HG02981 (cell line): ENCODE results near the gene NTN5.
"Not testable (repeated sequence)": the region's sequence is repeated elsewhere in the genome, so short reads cannot be mapped to it uniquely, and the experiment has no call there.

Experiments
- ATAC-seq: cut with Tn5 transposase; IDR thresholded peaks from one replicate; pipeline ENCODE4 v1.9.1; 2021; ENCODE audit warnings: mild to moderate bottlenecking, moderate library complexity; ENCODE audit not compliant: unreplicated experiment

Gene NTN5

DNA sequence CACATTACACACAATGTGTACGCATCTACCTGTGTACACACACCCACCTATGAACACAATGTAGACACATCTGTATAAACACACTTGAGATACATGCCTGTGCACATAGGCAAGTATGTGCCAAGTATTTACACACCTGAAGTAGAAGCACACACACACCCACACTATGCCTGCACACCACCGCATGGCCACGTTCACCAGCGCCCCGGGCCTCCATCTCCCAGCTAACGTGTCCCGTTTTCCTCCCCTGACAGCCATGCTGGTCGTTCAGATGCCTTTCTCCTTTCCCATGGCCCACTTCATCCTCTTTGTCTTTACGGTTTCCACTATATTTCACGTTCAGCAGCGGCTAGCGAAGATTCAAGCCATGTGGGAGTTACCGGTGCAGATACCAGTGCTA, 29.9 kb upstream of the NTN5 start:
- ATAC-seq: no peak

DNA sequence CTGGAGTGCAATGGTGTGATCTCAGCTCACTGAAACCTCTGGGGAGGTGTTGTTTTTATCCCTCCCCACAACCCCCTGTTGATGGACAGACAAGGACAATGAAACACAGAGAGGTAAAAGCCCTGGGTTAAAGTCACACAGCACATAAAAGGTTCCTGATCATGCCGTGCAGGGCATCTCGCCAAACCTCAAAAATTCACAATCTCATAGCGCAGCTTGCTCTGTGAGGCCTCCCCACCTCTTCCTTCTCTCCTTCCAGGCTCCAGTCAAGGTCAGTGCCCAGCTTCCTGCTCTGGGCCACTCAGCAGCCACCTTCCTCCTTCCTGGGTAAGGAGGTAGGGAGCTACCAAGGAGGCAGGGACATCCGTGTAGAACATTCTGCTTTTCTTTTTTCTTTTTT, 25.2 kb upstream of the NTN5 start:
- no peak for ATAC-seq

- ATAC-seq: no peak
These were observed 23.7 kb upstream of the NTN5 start for GRCh38 chr19:48696353-48697010.

- ATAC-seq: no peak
These were observed 23.0 kb upstream of the NTN5 start, which contains the start of gene FUT2 for GRCh38 chr19:48695743-48696352. TSS of gene FUT2 (plus strand) at chr19:48695971. CDS start at chr19:48702957, 6,986 bp downstream.

GRCh38 chr19:48693629-48694028, 20.8 kb upstream of the NTN5 start:
- ATAC-seq: not testable (repeated sequence)

- ATAC-seq: no peak
These were observed 16.6 kb upstream of the NTN5 start for GRCh38 chr19:48689449-48689848.

DNA sequence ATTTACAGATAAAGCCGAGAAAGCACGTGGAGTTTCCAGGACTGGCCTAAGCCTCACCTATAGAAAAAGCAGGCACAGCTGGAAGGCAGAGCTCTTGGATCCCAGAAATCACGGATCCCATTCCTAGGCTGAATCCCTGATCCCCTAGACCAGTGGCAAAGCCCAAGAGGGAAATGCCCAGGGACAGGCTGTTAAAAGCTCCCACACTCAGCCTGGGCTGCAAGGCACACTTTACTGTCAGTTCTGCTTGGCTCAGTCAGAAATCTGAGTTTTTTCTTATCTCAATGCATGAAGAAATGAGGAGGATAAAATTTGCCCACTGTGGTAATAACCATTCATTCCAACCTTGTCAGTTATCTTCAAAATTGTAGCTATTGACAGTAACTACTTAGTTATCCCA, 15.0 kb upstream of the NTN5 start:
- ATAC-seq: no peak

- not testable (repeated sequence) for ATAC-seq
These were observed 13.8 kb upstream of the NTN5 start for GRCh38 chr19:48686637-48687036.

DNA sequence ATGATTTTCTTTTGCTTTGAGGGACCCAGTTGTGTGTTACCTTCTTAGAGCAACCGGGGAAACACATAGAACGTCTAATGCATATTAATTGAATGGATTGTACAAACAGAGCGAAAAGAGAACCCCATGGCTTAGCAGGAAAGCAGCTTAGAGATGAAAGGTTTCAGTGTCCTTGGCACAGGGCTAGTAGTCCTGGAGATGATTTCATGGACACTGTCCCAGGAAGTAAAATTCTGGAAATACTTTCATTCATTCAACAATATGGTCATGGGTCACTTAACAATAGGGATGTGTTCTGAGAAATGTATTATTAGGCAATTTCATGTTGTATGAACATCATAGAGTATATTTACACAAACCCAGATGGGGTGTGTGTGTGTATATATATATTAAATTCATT, 13.3 kb upstream of the NTN5 start:
- ATAC-seq: no peak

DNA sequence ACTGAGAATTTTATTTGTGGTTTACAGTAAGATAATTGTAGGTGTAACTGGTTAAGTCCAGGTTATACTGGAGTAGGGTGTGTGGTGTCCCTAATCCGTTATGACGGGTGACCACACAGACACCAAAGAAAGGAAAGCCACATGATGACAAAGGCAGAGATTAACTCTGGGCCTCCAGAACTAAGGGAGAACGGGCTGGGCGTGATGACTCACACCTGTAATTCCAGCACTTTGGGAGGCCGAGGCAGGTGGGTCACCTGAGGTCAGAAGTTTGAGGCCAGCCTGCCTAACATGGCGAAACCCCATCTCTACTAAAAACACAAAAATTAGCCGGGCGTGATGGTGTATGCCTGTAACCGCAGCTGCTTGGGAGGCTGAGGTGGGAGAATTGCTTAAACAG, 12.8 kb upstream of the NTN5 start:
- no peak for ATAC-seq

GRCh38 chr19:48683349-48683748, 10.5 kb upstream of the NTN5 start:
- ATAC-seq: no peak

DNA sequence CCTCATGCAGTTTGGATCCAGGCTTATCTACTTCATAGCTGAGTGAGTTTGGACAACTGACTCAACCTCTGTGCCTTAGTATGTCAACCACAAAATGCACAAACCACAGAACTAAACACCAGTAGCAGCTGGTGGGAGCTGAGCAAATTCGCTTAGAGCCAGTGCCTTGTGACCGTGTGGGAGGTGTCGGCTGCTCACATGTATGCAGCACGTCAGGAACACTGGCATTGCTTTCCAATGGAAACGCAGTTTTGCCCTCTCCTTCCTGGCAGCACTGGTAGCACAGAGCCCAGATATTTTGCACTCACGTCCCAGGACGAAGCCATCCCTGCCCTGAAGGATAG, 8.3 kb upstream of the NTN5 start:
- no peak for ATAC-seq

DNA sequence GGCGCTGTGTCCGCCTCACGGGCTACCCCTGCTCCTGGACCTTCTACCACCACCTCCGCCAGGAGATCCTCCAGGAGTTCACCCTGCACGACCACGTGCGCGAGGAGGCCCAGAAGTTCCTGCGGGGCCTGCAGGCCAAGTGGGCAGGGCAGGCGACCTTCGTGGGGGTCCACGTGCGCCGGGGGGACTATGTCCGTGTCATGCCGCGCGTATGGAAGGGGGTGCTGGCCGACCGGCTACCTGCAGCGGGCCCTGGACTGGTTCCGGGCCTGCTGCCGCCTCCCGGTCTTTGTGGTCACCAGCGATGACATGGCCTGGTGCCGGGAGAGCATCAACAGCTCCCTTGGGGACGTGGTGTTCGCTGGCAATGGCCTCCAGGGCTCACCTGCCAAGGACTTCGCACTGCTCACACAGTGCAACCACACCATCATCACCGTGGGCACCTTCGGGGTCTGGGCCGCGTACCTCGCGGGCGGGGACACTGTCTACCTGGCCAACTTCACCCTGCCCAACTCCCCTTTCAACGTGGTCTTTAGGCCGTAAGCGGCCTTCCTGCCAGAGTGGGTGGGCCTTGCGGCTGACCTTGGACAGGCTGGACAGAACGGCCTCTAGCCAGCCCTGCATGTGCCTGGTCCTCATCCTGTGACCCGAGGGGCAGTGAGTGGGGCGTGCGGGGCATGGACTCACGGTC, 7.8 kb upstream of the NTN5 start:
- ATAC-seq: no peak

- not testable (repeated sequence) for ATAC-seq
These were observed 7.2 kb upstream of the NTN5 start for GRCh38 chr19:48680006-48680405.

GRCh38 chr19:48678201-48678600, 5.4 kb upstream of the NTN5 start:
- no peak for ATAC-seq

DNA sequence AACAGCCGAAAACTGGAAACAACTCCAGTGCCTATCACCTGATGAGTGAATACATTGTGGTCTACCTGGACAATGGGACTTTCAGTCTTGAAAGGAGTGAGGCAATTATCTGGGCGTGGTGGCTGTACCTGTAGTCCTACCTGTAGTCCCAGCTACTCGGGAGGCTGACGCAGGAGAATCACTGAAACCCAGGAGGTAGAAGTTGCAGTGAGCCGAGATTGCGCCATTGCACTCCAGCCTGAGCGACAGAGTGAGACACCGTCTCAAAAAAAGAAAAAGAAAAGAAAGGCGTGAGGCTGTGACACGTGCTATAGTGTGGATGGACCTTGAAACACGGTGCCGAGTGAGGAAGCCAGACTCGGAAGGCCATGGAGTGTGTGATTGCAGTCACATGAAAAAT, 4.1 kb upstream of the NTN5 start:
- no peak for ATAC-seq

GRCh38 chr19:48676487-48676886, 3.7 kb upstream of the NTN5 start:
- ATAC-seq: no peak

GRCh38 chr19:48674921-48675824, 2.4 kb upstream of the NTN5 start:
- no peak for ATAC-seq

DNA sequence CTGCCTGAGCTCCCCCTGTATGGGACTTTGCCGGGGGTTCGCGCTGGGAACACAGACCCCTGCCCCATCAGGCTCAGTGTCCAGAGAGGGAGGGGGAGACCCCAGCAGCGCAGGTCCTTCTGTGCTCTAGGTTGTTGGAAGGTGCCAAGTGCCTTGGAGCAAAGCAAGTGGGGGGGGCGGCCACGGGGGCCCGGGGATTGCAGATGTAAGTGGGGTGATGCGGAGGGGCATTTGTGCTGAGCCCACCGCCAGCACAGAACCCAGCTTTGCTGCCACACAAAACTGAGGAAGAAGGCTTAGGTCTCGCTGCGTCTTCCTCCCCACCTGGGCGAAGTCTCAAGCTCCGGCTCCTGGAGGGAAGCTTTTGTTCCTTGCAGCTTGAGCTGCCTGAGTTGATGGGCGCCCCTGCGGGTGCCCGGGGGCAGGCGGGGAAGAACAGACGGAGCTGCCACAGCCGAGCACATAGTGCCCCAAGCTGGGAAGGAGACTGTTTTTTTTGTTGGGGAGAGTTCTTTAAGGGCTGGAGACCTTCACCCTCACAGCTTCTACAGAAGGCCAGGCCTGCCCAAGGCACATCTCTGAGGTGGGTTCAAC, 1.5 kb upstream of the NTN5 start:
- ATAC-seq: no peak

- no peak for ATAC-seq
These were observed 751 bp upstream of the NTN5 start for GRCh38 chr19:48673436-48674100.
